EH (cell line): ENCODE data around the gene FBXW7.
"Not testable (repeated sequence)": the region's sequence is repeated elsewhere in the genome, so short reads cannot be mapped to it uniquely, and the experiment has no call there.

Experiments
- DNase-seq: peaks from one replicate; pipeline ENCODE4 v3.0.0-alpha.2; 2015; ENCODE audit warnings: low read depth

The FBXW7 gene

GRCh38 chr4:152544533-152544932 lies 8.6 kb upstream of the FBXW7 start:
- DNase-seq: not testable (repeated sequence)

GRCh38 chr4:152540941-152541340 lies 5.0 kb upstream of the FBXW7 start:
- no peak for DNase-seq

- no peak for DNase-seq
Observed at GRCh38 chr4:152540293-152540674, 4.4 kb upstream of the FBXW7 start.

GRCh38 chr4:152539556-152540292 lies 3.8 kb upstream of the FBXW7 start:
- no peak for DNase-seq

GRCh38 chr4:152537881-152538280 lies 2.0 kb upstream of the FBXW7 start:
- no peak for DNase-seq

- peak; percentile 57 for DNase-seq
Observed at GRCh38 chr4:152536545-152537182, 772 bp upstream of the FBXW7 start.

GRCh38 chr4:152535360-152535902 lies 461 bp downstream of the FBXW7 start:
- DNase-seq: no peak

- peak; percentile 48 for DNase-seq
Observed at GRCh38 chr4:152534541-152535359, 1.1 kb downstream of the FBXW7 start.

GRCh38 chr4:152531479-152531878 lies 4.4 kb downstream of the FBXW7 start:
- no peak for DNase-seq

GRCh38 chr4:152530600-152530999 lies 5.3 kb downstream of the FBXW7 start:
- no peak for DNase-seq

GRCh38 chr4:152529880-152530279 lies 6.0 kb downstream of the FBXW7 start:
- no peak for DNase-seq

GRCh38 chr4:152528060-152528459 lies 7.8 kb downstream of the FBXW7 start:
- no peak for DNase-seq

GRCh38 chr4:152525878-152526277 lies 10.0 kb downstream of the FBXW7 start:
- peak; percentile 62 for DNase-seq

GRCh38 chr4:152524427-152524826 lies 11.5 kb downstream of the FBXW7 start:
- DNase-seq: no peak

GRCh38 chr4:152523731-152524130 lies 12.2 kb downstream of the FBXW7 start:
- no peak for DNase-seq

- no peak for DNase-seq
Observed at GRCh38 chr4:152522754-152523153, 13.1 kb downstream of the FBXW7 start.

- DNase-seq: no peak
Observed at GRCh38 chr4:152522245-152522644, 13.6 kb downstream of the FBXW7 start.

- peak; percentile 68 for DNase-seq
Observed at GRCh38 chr4:152516156-152516555, 19.7 kb downstream of the FBXW7 start.

GRCh38 chr4:152515678-152516077 lies 20.2 kb downstream of the FBXW7 start:
- peak; percentile 80 for DNase-seq

GRCh38 chr4:152514356-152514755 lies 21.5 kb downstream of the FBXW7 start:
- no peak for DNase-seq

GRCh38 chr4:152513078-152513477 lies 22.8 kb downstream of the FBXW7 start:
- DNase-seq: no peak

GRCh38 chr4:152512483-152512882 lies 23.4 kb downstream of the FBXW7 start:
- no peak for DNase-seq
